Tibial artery (tissue), 4 donors: ENCODE results near the gene SLC38A8.

Source experiments
- DNase-seq, 2 donors: peaks; one replicate each; pipeline ENCODE4 v3.0.0-alpha.2; 2019
- H3K27ac ChIP-seq, 2 donors: fragments of 200-600 bp; sonication (generic) in 1 of 2; 1 replicate in 1 of 2; 2 replicates in 1 of 2; pipeline ENCODE4 v1.5.1; 2018 to 2019; ENCODE audit warnings: mild to moderate bottlenecking in 1 of 2
- H3K27me3 ChIP-seq, 2 donors: fragments of 200-600 bp; sonication (generic) in 1 of 2; one replicate each; pipeline versions ENCODE4 v1.5.1 to v1.6.0; 2016 to 2019
- H3K36me3 ChIP-seq, 3 donors: fragments of 200-600 bp; sonication (generic) in 2 of 3; one replicate each; pipeline ENCODE4 v1.5.1; 2016 to 2019; ENCODE audit warnings: mild to moderate bottlenecking in 2 of 3
- H3K4me1 ChIP-seq, 4 donors: fragments of 200-600 bp; sonication (generic) in 2 of 4; 1 replicate in 3 of 4; 2 replicates in 1 of 4; pipeline ENCODE4 v1.5.1; 2016 to 2019
- H3K4me3 ChIP-seq, 2 donors: fragments of 200-600 bp; sonication (generic) in 1 of 2; 1 replicate in 1 of 2; 2 replicates in 1 of 2; pipeline ENCODE4 v1.5.1; 2018 to 2019; ENCODE audit warnings: mild to moderate bottlenecking in 2 of 2
- H3K9me3 ChIP-seq, 3 donors: fragments of 200-600 bp; sonication (generic) in 1 of 3; one replicate each; pipeline ENCODE4 v1.5.1; 2016 to 2019
- CTCF ChIP-seq, 2 experiments: fragments of 200-600 bp in 1 of 2; fragments of 450-650 bp in 1 of 2; IDR thresholded peaks; one replicate each; pipeline ENCODE4 v1.5.1; 2017 to 2019; ENCODE audit warnings: antibody characterized with exemption in 2 of 2, mild to moderate bottlenecking in 1 of 2, moderate library complexity in 1 of 2
- intact Hi-C: fragments of 100-400 bp; cut with DNase I; formaldehyde crosslinking; loops from one replicate; pipeline ENCODE4 v1.15.0; 2023; ENCODE audit warnings: low total_unique reads

The SLC38A8 gene

GRCh38 chr16:83973581-83974385 is 68.8 kb downstream of the SLC38A8 start:
- TF ChIP-seq CTCF (IDR thresholded peaks at IDR 0.05): no peak
- H3K27me3 ChIP-seq: peaks cover 0 to 26% of the 10 kb centered on the region in 2 donors
- peaks cover 0 to 4% (median 3%) of the 10 kb centered on the region in 4 donors for H3K4me1 ChIP-seq
- H3K4me3 ChIP-seq: no peak overlapping the region
- no peak overlapping the region for H3K27ac ChIP-seq
- peaks cover 0 to 12% (median 0%) of the 10 kb centered on the region in 3 donors for H3K9me3 ChIP-seq
- intact Hi-C loops: no loop called here
- H3K36me3 ChIP-seq: no peaks in the 10 kb centered on the region
- DNase-seq: no peak

GRCh38 chr16:83973077-83973476 is 69.5 kb downstream of the SLC38A8 start:
- TF ChIP-seq CTCF (IDR thresholded peaks at IDR 0.05): no peak
- Histone ChIP-seq H3K27ac (no peak overlapping the region), H3K27me3 (peaks cover 0 to 30% of the 10 kb centered on the region in 2 donors), H3K4me1 (peaks cover 0 to 9% (median 6%) of the 10 kb centered on the region in 4 donors), H3K9me3 (peaks cover 0 to 6% (median 0%) of the 10 kb centered on the region in 3 donors), H3K36me3 (no peaks in the 10 kb centered on the region), H3K4me3 (no peak overlapping the region)
- intact Hi-C loops: no loop called here
- no peak for DNase-seq

- Histone ChIP-seq H3K9me3 (peaks cover 0 to 2% (median 0%) of the 10 kb centered on the region in 3 donors), H3K27ac (no peak overlapping the region), H3K36me3 (no peaks in the 10 kb centered on the region), H3K4me1 (peaks cover 0 to 12% (median 10%) of the 10 kb centered on the region in 4 donors), H3K27me3 (peaks cover 0 to 33% of the 10 kb centered on the region in 2 donors), H3K4me3 (no peak overlapping the region)
- intact Hi-C loops: no loop called here
- DNase-seq: no peak
- TF ChIP-seq CTCF (IDR thresholded peaks at IDR 0.05): no peak
These were observed 70.2 kb downstream of the SLC38A8 start for GRCh38 chr16:83972256-83973008.

GRCh38 chr16:83971165-83972130 is 71.1 kb downstream of the SLC38A8 start:
- intact Hi-C loops: no loop called here

More at GRCh38 chr16:83971165-83972130, 71.1 kb downstream of the SLC38A8 start:
- Histone ChIP-seq H3K27ac (no peak overlapping the region), H3K36me3 (peaks cover 0 to 2% (median under 1%) of the 10 kb centered on the region in 3 donors), H3K4me1 (peaks cover 0 to 12% (median 10%) of the 10 kb centered on the region in 4 donors), H3K4me3 (no peak overlapping the region), H3K9me3 (no peaks in the 10 kb centered on the region), H3K27me3 (peaks cover 0 to 33% of the 10 kb centered on the region in 2 donors)
- TF ChIP-seq CTCF (IDR thresholded peaks at IDR 0.05): no peak
- no peak for DNase-seq
